DND-41 (cell line): ENCODE measurements around the gene SPRED1.

ENCODE experiments used
- EZH2 ChIP-seq: IDR thresholded peaks from 3 replicates; pipeline ENCODE4 v1.6.1; 2012; ENCODE audit warnings: borderline replicate concordance, low read depth, mild to moderate bottlenecking, moderate library complexity, low read length, inconsistent platforms; ENCODE audit not compliant: severe bottlenecking
- TF ChIP-seq, protein P1 (sequence below): IDR thresholded peaks from 2 replicates; pipeline ENCODE4 v1.5.1; 2012; ENCODE audit warnings: borderline replicate concordance, low read length, moderate library complexity, mild to moderate bottlenecking; ENCODE audit not compliant: poor library complexity, severe bottlenecking; ENCODE audit errors: extremely low read depth

DNA sequence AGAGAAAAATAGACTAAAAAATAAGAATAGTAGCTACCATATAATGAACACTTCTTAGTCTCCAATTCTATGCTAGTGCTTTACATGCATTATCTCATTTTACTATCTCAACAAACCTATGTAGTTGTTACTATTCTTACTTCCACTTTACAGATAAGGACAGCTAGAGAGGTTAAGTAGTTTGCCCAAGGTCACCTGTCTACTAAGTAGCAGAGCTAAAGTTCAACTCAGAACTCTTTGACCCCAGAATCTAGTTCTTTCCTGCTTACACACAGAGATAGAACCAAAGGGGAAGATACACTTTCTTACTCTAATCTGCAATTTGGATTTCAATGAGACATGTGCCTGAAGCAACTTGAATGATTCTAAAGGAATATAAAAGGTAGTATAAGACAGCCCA, 24.7 kb upstream of the SPRED1 start:
- TF ChIP-seq, protein P1, sequence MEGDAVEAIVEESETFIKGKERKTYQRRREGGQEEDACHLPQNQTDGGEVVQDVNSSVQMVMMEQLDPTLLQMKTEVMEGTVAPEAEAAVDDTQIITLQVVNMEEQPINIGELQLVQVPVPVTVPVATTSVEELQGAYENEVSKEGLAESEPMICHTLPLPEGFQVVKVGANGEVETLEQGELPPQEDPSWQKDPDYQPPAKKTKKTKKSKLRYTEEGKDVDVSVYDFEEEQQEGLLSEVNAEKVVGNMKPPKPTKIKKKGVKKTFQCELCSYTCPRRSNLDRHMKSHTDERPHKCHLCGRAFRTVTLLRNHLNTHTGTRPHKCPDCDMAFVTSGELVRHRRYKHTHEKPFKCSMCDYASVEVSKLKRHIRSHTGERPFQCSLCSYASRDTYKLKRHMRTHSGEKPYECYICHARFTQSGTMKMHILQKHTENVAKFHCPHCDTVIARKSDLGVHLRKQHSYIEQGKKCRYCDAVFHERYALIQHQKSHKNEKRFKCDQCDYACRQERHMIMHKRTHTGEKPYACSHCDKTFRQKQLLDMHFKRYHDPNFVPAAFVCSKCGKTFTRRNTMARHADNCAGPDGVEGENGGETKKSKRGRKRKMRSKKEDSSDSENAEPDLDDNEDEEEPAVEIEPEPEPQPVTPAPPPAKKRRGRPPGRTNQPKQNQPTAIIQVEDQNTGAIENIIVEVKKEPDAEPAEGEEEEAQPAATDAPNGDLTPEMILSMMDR = no peak
- no peak for TF ChIP-seq EZH2
